Measurements from ENCODE around the gene VMO1.

VMO1 gene

DNA sequence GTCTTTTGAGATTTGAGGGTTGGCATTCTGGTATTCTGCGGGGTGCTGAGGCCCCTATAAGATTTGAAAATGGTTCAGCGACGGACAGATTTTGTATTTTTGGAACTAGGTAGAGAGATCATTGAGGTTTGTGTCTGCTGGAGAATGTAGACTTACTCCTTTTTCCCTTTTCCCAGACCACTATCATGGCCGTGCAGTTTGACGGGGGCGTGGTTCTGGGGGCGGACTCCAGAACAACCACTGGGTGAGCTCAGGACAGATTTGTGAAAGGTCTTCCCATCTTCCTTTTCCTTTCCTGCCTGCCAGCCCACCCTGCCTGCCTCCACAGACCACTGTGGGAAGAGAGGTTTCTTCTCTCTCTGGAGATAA lies 10.4 kb upstream of the VMO1 start:
- peak; percentile 50 for DNase-seq

DNA sequence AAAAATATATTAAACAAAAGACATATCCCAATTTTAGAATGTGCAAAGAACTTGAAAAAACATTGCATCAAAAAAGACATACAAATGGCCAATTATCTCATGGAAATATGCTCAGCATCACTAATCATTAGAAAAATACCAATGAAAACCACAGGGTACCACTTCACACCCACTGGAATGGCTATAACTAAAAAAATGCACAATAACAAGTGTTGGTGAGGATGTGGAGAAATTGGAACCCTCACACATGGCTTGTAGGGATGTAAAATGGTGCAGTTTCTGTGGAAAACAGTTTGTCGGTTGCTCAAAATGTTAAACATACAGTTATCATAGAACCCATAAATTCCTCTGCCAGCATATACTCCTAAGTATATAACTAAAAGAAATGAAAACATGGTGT lies 9.0 kb upstream of the VMO1 start:
- DNase-seq, result no peak

GRCh38 chr17:4790705-4791088 lies 4.5 kb upstream of the VMO1 start:
- no peak for DNase-seq

DNA sequence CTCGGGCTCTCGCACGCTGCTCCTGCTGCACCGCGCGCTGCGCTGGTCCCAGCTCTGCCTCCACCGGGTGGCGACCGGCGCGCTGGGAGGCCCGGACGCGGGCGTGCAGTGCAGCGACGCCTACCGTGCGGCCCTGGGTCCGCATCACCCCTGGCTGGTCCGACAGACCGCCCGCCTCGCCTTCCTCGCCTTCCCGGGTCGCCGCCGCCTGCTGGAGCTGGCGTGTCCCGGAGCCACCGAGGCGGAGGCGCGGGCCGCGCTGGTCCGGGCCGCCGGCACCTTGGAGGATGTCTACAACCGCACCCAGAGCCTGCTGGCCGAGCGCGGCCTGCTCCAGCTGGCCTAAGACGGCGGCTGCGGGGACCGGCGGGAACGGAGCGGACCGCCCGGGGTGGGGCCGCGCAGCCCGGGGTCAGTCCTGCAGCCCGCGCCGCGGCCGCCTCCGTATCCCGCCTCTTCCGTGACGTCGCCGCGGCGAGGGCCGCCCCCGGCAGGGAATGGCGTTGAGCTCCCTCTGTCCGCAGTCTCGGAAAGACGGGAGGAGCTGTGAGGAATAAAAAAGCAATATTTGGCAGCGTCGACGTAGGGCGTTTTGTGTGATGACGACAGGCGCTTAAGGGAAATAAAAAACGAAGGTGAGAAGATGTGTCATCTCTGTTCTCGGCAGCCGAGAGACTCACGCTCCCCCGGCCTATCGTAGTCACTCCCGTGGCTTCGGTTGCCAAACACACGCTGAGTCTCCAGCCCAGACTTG lies 4.0 kb upstream of the VMO1 start:
- peak; percentile 80 for DNase-seq

- DNase-seq, result no peak
Observed at GRCh38 chr17:4789701-4789950, 3.5 kb upstream of the VMO1 start.

GRCh38 chr17:4788807-4789700 lies 2.9 kb upstream of the VMO1 start, which contains the start of gene GLTPD2:
TSS of gene GLTPD2 (plus strand) at chr17:4788964. CDS start at chr17:4789012, 48 bp downstream.
- no peak for DNase-seq

- DNase-seq, result no peak
Observed at GRCh38 chr17:4788159-4788806, 2.1 kb upstream of the VMO1 start.

DNA sequence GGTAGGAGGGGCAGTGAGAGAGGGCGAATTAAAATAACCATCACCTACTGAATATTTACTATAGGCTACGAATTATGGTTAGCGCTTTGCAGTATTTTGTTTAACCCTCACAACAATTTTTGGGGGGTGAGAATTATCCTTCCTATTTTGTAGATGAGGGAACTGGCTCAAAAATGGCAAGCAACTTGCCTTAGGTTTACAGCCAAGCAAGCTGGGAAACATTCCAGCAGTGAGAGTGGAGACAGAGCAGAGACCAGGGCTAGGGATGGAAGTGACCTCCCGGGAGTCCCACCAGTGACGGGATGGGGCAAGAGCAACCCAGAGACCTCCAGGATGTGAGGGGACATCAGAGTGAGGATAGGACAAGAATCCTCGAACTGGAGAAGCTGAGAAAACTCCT lies 352 bp upstream of the VMO1 start:
- no peak for DNase-seq

DNA sequence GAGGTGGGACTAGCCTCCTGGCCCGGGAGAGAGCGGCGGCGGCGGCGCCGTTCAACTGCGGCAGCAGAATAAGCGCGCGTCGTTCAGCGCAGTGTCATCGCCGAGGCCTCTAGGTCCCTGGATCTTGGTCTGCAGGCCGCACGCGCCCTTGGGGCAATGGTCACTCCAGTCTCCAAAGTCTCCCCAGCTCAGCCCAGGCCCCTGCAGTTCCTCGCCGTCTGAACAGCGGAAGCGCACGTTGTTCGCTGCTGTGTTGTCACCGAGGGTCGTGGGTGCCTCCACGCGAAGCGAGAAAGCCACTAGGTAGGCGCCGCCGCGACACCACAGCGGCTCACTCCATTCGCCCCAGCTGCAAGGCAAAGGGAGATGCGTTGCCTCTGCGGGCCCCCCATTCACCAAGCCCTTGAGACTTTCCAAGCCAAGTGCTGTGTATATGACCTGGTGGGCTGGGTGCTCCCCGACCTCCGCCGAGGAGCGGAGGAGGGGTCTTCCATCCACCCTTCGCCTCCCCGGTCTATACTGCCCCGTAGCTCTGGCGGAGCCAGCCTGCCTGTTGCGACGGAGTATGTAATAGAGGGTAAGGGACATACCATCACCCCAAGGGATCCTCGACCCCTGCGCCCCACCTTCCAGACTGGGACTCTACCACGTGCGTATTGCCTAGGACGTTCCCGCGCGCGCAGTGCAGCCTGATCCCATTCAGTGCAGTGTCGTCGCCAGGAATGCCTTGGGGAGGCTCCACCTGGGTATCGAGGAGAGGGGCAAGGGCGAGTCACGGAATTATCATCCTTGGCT lies 656 bp downstream of the VMO1 start:
- no peak for DNase-seq

- no peak for DNase-seq
Observed at GRCh38 chr17:4782652-4783051, 3.5 kb downstream of the VMO1 start.

GRCh38 chr17:4780325-4780955 lies 5.7 kb downstream of the VMO1 start:
- no peak for DNase-seq

DNA sequence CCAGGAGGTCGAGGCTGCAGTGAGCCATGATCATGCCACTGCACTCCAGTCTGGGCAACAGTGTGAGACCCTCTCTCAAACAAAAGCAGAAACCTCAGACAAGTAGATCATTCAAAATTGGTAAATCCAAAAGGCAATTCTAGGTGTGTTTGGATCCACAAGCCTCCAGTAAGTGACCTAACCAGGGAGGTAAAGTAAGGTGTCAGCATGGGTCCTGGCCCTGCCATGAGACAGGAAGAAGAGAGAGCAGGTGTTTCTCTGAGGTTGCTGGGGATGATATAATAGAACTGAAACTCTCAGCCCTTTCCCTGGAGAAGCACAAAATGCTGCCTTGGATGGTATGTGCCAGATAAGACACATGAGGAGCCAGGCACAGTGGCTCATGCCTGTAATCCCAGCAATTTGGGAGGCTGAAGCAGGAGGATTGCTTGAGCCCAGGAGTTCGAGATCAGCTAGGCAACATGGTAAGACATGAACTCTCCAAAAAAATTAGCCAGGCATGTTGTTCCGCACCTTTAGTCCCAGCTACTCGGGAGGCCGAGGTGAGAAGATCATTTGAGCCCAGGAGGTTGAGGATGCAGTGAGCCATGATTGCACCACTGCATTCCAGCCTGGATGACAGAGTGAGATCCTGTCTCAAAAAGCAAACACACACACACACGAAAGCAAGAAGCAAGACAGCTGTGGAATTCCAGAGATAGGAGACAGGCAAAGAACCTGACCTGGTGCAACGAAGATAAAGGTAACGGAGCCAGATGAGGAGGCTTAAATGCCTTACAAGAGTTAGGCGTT lies 8.0 kb downstream of the VMO1 start:
- no peak for DNase-seq

DNA sequence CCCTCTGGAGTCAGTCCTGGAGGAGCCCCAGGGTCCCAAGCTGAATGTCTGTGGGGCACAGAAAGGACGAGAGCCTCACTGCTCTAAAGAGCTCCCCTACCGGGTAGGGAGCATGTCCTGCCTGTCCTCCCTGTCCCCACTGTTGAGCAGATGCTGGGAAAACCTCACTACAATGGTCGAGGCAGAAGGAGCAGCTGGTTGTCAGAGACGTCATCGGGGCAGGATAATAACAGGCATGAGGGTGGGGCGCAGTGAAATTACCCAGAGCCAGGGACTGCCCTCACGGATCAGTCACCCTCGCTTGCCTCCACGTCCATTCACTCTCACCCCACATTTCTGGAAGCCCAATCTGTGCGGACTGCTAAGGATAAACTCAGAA lies 13.9 kb downstream of the VMO1 start:
- DNase-seq, result no peak

DNA sequence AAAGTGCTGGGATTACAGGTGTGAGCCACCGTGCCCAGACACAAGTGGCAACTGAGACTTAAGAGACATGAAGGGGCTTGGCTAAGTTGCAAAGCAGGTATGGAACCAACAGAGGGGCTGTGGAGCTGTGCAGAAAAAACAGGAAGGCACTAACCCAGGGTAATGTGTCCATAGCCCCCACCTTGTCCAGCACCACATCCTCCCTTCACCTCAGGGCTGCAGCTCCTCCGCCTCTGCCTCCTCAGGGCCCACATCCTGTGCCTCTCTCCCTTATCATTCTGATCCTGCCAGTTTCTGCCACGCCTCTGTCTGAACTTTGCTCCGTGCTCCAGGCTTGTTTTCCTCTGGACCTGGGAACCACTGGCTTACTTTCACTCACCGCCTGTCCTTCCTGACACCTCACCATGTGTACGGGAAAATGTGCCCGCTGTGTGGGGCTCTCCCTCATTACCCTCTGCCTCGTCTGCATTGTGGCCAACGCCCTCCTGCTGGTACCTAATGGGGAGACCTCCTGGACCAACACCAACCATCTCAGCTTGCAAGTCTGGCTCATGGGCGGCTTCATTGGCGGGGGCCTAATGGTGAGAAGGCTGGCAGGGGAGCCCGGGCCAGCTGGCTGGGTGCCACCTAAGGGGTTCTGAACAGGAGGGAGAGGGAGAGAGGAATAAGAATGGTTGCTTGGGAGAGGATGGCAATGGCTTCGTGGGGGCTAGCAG lies 14.5 kb downstream of the VMO1 start, which contains the start of gene TM4SF5:
Gene TM4SF5 (plus strand): TSS at position 368 of the 716 bp plus-strand sequence. CDS start 37 bp downstream, at position 405.
- no peak for DNase-seq

DNA sequence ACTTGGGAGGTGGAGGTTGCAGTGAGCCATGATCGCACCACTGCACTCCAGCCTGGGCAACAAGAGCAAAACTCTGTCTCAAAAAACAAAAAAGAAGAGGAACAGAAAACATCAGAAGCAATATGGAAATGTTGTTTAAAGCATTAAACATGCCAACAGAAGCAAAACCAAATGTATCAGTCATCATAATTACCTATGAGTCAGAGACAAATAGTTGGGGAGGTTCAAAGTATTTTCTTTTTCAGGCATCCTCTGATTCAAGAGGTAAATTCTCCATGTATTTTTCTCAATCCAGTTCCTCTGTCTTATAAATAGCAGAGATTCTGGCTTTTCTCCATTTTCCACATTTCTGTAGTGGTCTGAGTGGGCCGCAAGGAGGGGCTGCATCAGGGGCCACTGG lies 16.5 kb downstream of the VMO1 start:
- DNase-seq, result no peak

- DNase-seq, result no peak
Observed at GRCh38 chr17:4768298-4768697, 17.9 kb downstream of the VMO1 start.

DNA sequence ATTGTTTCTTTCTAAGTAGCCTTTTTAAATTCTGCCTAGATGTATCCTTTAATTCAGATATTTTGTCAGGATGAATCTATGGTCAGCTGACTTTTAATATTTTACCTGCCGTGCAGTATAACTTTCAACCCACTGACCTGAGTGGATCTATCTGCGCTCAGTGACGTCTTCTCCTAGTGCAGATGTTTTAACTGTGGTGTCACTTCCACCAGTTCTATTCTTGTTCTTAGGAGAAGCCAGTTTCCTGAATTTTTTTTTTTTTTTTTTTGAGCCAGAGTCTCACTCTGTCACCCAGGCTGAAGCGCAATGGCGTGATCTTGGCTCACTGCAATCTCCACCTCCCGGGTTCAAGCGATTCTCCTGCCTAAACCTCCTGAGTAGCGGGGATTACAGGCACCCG lies 19.4 kb downstream of the VMO1 start:
- no peak for DNase-seq

DNA sequence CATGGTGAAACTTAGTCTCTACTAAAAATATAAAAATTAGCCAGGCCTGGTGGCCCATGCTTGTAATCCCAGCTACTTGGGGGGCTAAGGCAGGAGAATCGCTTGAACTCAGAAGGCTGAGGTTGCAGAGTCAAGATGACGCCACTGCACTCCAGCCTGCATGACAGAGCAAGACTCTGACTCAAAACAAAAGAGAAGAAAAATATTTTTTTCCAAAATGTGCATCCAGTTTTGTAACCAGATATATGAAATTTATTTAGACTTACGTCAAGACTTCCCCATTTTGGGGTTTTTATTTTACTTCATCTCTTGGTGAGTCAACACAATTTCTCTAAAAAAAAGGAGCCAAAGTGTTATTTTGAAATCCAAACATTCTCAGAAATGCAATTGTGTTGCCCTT lies 20.0 kb downstream of the VMO1 start:
- no peak for DNase-seq

GRCh38 chr17:4764595-4764994 lies 21.6 kb downstream of the VMO1 start:
- no peak for DNase-seq

GRCh38 chr17:4759776-4760236 lies 26.4 kb downstream of the VMO1 start:
- no peak for DNase-seq

- DNase-seq, result no peak
Observed at GRCh38 chr17:4753392-4753791, 32.8 kb downstream of the VMO1 start.
